ENCODE measurements around the gene TBC1D1.

GRCh38 chr4:37983951-37984350 lies 93.1 kb downstream of the TBC1D1 start:
- TF ChIP-seq GATA2 (IDR thresholded peaks at IDR 0.05; ENCODE audit: low read depth, low read length) (no peak), GATA3 (IDR thresholded peaks at IDR 0.05; ENCODE audit: low read depth, low read length) (no peak)

Measured in SH-SY5Y (cell line).